ENCODE measurements around the gene PRRT1B.

DNA sequence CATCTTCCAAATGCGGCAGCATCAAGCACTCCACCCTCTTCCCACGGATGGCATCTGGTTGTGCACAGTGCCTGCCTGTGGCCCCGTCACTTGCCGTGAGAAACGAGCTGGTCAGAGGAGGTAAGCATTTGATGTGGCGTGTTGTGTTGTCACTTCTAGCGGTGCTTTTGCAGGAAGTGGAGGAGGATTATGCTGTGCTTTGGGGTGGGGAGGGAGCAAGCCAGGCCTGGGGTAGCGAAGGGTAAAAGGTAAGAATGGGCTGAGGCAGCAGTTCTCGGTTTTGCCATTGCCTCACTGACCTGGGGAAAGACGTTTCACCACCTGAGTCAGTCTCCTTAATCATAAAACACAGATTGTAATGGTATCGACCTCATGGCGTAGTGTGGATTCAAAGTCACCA lies 44.9 kb upstream of the PRRT1B start:
- TF ChIP-seq, protein P1, sequence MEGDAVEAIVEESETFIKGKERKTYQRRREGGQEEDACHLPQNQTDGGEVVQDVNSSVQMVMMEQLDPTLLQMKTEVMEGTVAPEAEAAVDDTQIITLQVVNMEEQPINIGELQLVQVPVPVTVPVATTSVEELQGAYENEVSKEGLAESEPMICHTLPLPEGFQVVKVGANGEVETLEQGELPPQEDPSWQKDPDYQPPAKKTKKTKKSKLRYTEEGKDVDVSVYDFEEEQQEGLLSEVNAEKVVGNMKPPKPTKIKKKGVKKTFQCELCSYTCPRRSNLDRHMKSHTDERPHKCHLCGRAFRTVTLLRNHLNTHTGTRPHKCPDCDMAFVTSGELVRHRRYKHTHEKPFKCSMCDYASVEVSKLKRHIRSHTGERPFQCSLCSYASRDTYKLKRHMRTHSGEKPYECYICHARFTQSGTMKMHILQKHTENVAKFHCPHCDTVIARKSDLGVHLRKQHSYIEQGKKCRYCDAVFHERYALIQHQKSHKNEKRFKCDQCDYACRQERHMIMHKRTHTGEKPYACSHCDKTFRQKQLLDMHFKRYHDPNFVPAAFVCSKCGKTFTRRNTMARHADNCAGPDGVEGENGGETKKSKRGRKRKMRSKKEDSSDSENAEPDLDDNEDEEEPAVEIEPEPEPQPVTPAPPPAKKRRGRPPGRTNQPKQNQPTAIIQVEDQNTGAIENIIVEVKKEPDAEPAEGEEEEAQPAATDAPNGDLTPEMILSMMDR (IDR thresholded peaks at IDR 0.05) = no peak
- no peak for TF ChIP-seq POLR2A (IDR thresholded peaks at IDR 0.05)
